Common myeloid progenitor, CD34-positive (primary cell): ENCODE results near the gene FSD1L.
"Not testable (repeated sequence)": the region's sequence is repeated elsewhere in the genome, so short reads cannot be mapped to it uniquely, and the experiment has no call there.

Source experiments
- CTCF ChIA-PET: fragments of 350-600 bp; sonication (Branson Sonifier 250); formaldehyde crosslinking; loops from one replicate; lab custom pipeline; 2021; ENCODE audit warnings: antibody characterized with exemption; lab: Charles Lee
- POLR2A ChIA-PET: fragments of 350-600 bp; sonication (Branson Sonifier 250); formaldehyde crosslinking; loops from one replicate; lab custom pipeline; 2021; ENCODE audit warnings: antibody characterized with exemption; lab: Charles Lee
- DNase-seq, 3 donors: peaks; one replicate each; pipeline versions ENCODE4 v3.0.0 to v3.0.0-alpha.2; 2013
- H3K27ac ChIP-seq, 2 experiments: 1 replicate in 1 of 2; 2 replicates in 1 of 2; pipeline ENCODE4 v1.7.0; 2013; ENCODE audit warnings: inconsistent platforms in 2 of 2, low read length in 2 of 2, mild to moderate bottlenecking in 2 of 2, low read depth in 1 of 2, moderate library complexity in 1 of 2; ENCODE audit not compliant: severe bottlenecking in 2 of 2, insufficient read depth in 1 of 2, poor library complexity in 1 of 2
- H3K27me3 ChIP-seq, 5 experiments: replicated peaks in 2 of 5; 1 replicate in 3 of 5; 2 replicates in 2 of 5; pipeline versions ENCODE4 v1.6.1 to v1.7.0; 2013; ENCODE audit warnings: low read length in 4 of 5, mild to moderate bottlenecking in 2 of 5, moderate library complexity in 2 of 5, inconsistent platforms in 1 of 5; ENCODE audit not compliant: insufficient read depth in 5 of 5, control insufficient read depth in 4 of 5
- H3K36me3 ChIP-seq, 4 experiments: 1 replicate in 2 of 4; 2 replicates in 2 of 4; pipeline versions ENCODE4 v1.6.1 to v1.7.0; 2013; ENCODE audit warnings: low read length in 3 of 4, control low read depth in 1 of 4, mild to moderate bottlenecking in 1 of 4; ENCODE audit not compliant: control insufficient read depth in 4 of 4, insufficient read depth in 4 of 4
- H3K4me1 ChIP-seq, 4 experiments: 1 replicate in 3 of 4; 2 replicates in 1 of 4; pipeline versions ENCODE4 v1.6.1 to v1.7.1; 2013; ENCODE audit warnings: low read length in 3 of 4, mild to moderate bottlenecking in 3 of 4, control low read depth in 1 of 4, inconsistent platforms in 1 of 4, moderate library complexity in 1 of 4; ENCODE audit not compliant: control insufficient read depth in 4 of 4, insufficient read depth in 4 of 4; ENCODE audit errors: control extremely low read depth in 1 of 4
- H3K4me3 ChIP-seq, 7 experiments: 1 replicate in 4 of 7; 2 replicates in 3 of 7; pipeline versions ENCODE4 v1.5.1 to v1.7.0; 2013; ENCODE audit warnings: mild to moderate bottlenecking in 7 of 7, low read length in 6 of 7, moderate library complexity in 6 of 7, inconsistent platforms in 2 of 7, low read depth in 2 of 7, control low read depth in 1 of 7; ENCODE audit not compliant: insufficient read depth in 4 of 7, control insufficient read depth in 1 of 7; ENCODE audit errors: extremely low read depth in 1 of 7
- H3K9me3 ChIP-seq, 5 experiments: 1 replicate in 4 of 5; 2 replicates in 1 of 5; pipeline versions ENCODE4 v1.6.1 to v1.7.1; 2013; ENCODE audit warnings: low read length in 4 of 5, mild to moderate bottlenecking in 2 of 5, inconsistent platforms in 1 of 5, low read depth in 1 of 5, moderate library complexity in 1 of 5; ENCODE audit not compliant: control insufficient read depth in 4 of 5, insufficient read depth in 2 of 5; ENCODE audit errors: control extremely low read depth in 1 of 5
- WGBS: methylation state at CpG from one replicate; pipeline ENCODE4 v1.1.5; 2013; ENCODE audit not compliant: insufficient coverage; 5-methylcytosine and 5-hydroxymethylcytosine counted together

Gene FSD1L

DNA sequence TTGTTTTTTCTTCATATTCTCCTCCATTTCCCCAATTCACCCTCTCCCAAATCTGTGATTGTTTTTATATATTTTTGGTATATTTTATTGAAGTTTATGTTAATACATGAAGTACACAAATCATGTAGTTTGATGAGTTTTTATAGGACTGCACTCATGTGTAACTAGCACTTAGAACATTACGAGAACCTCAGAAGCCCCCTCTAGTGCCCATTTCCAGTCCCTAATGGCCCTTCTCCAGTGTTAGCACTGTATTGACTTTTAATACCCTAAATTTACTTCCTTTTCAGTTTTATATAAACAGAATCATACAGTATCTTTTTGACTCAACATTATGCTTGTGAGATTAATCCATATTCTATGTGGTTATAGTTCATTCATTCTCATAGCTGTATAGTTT, 91.6 kb downstream of the FSD1L start:
- no peaks in the 10 kb centered on the region for H3K36me3 ChIP-seq
- no peaks in the 10 kb centered on the region for H3K4me1 ChIP-seq
- H3K9me3 ChIP-seq: no peaks in the 10 kb centered on the region
- ChIA-PET CTCF (no interaction called here), POLR2A (no interaction called here)
- H3K27me3 ChIP-seq: no peaks in the 10 kb centered on the region
- no peak overlapping the region for H3K27ac ChIP-seq
- no CpG with 5 or more reads among the region's 1 CpG for WGBS
- peak in 2 of 3 donors; percentile 22 to 35 for DNase-seq
- no peak overlapping the region for H3K4me3 ChIP-seq

DNA sequence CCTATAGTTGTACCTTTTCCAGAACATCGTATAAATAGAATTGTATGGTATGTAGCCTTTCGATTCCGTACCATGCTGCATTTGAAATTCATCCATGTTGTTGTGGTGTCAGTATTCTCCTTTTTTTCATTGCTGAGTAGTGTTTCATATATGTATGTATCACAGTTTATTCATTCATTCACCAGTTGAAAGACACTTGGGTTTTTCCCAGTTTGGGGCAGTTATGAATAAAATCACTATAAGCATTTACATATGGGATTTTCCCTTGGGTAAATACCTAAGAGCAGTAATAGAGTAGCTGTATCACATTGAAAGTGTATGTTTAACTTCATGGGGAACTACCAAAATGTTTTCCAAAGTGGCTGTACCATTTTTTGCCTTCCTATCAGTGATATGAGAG, 94.0 kb downstream of the FSD1L start:
- Histone ChIP-seq H3K4me1 (no peaks in the 10 kb centered on the region), H3K36me3 (no peaks in the 10 kb centered on the region), H3K27me3 (no peaks in the 10 kb centered on the region), H3K27ac (no peak overlapping the region), H3K9me3 (no peaks in the 10 kb centered on the region), H3K4me3 (no peak overlapping the region)
- ChIA-PET CTCF (no interaction called here), POLR2A (no interaction called here)
- no CpG with 5 or more reads among the region's 3 CpGs for WGBS
- DNase-seq: no peak

DNA sequence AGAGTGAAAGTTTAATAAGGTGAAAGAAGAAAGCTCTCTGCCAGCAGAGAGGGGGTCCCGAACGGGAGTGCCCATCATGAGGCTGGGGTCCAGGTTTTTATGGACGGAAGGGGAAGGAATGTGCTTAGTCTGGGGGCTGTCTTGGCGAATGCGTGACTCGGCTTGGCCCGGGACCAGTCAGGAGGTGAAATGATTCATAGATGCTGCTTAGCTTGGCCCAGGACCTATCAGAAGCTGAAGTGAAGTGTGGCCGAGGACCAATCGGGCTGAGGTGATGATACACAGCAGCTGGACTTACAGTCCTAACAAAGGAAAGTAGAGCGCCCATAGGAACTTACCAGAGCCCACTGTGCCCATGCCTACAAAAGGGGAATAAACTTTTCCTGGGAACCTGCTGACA, 106.2 kb downstream of the FSD1L start:
- H3K27ac ChIP-seq: no peak overlapping the region
- CTCF ChIA-PET: no interaction called here
- peaks cover 0 to 10% (median 4%) of the 10 kb centered on the region in 4 experiments for H3K4me1 ChIP-seq
- 98% methylated on average over 9 of the region's 10 CpGs for WGBS
- POLR2A ChIA-PET: no interaction called here
- H3K27me3 ChIP-seq: no peaks in the 10 kb centered on the region
- no peaks in the 10 kb centered on the region for H3K9me3 ChIP-seq
- DNase-seq: no peak
- H3K36me3 ChIP-seq: no peaks in the 10 kb centered on the region
- no peak overlapping the region for H3K4me3 ChIP-seq

GRCh38 chr9:105557804-105558610, 110.2 kb downstream of the FSD1L start, which contains the start of gene FKTN:
Gene FKTN, plus strand, starts transcription at chr9:105558131. Its CDS starts 16,902 bp downstream, at chr9:105575033.
- Histone ChIP-seq H3K36me3 (peaks cover 4 to 9% (median 4%) of the 10 kb centered on the region in 4 experiments), H3K27ac (peak within 1 kb of the TSS in 1 of 2 experiments; percentile 69), H3K9me3 (peaks cover 1 to 16% (median 5%) of the 10 kb centered on the region in 5 experiments), H3K27me3 (no peaks in the 10 kb centered on the region), H3K4me3 (peak within 1 kb of the TSS; percentile 85 to 99 (median 91)), H3K4me1 (peaks cover 0 to 11% (median 5%) of the 10 kb centered on the region in 4 experiments)
- WGBS: under 1% methylated on average over 42 of the region's 49 CpGs
- ChIA-PET CTCF (interaction anchor here (0.6 kb wide), 1 partner anchor 100 kb away, joined by 3 read pairs; no protein-coding TSS in a partner anchor), POLR2A (no interaction called here)
- peak; percentile 82 to 89 (median 82) for DNase-seq

DNA sequence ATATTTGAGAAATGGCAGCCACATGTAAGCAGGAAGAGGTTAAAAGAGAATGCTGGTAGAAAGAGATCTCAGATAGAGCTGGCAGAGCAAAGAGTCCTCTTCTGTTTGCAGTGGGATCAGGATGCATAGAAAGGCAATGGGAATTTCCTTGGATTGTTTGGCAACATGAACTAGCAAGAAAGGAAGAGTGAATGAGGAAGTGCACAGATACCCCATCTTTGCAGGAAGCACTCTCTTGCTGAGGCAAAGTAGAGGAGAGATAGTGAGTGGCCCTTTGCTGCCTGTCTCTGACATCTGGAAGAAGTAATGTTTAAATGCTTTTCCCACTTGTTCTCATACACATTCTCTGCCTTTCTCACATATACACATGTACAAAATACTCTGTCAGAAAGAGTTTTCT, 124.6 kb downstream of the FSD1L start:
- H3K36me3 ChIP-seq: peaks cover 7 to 36% (median 11%) of the 10 kb centered on the region in 4 experiments
- peaks cover 3 to 11% (median 4%) of the 10 kb centered on the region in 5 experiments for H3K9me3 ChIP-seq
- no peaks in the 10 kb centered on the region for H3K4me1 ChIP-seq
- no peak overlapping the region for H3K4me3 ChIP-seq
- ChIA-PET CTCF (no interaction called here), POLR2A (no interaction called here)
- H3K27ac ChIP-seq: no peak overlapping the region
- no peak for DNase-seq
- H3K27me3 ChIP-seq: no peaks in the 10 kb centered on the region

DNA sequence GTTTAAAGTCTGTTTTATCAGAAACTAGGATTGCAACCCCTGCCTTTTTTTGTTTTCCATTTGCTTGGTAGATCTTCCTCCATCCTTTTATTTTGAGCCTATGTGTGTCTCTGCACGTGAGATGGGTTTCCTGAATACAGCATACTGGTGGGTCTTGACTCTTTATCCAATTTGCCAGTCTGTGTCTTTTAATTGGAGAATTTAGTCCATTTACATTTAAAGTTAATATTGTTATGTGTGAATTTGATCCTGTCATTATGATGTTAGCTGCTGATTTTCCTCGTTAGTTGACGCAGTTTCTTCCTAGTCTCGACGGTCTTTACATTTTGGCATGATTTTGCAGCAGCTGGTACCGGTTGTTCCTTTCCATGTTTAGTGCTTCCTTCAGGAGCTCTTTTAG, 132.1 kb downstream of the FSD1L start:
- WGBS: no CpG with 5 or more reads among the region's 6 CpGs
- POLR2A ChIA-PET, H3K27ac ChIP-seq, H3K27me3 ChIP-seq, H3K4me3 ChIP-seq, DNase-seq, CTCF ChIA-PET, H3K9me3 ChIP-seq, H3K4me1 ChIP-seq: not testable (repeated sequence)
- peaks cover 0 to 11% (median 7%) of the 10 kb centered on the region in 4 experiments for H3K36me3 ChIP-seq

- H3K4me3 ChIP-seq, H3K27me3 ChIP-seq, H3K27ac ChIP-seq, POLR2A ChIA-PET, H3K4me1 ChIP-seq, DNase-seq, CTCF ChIA-PET, H3K36me3 ChIP-seq, H3K9me3 ChIP-seq: not testable (repeated sequence)
- 100% methylated on average over 5 of the region's 16 CpGs for whole genome bisulfite sequencing
These were observed 133.7 kb downstream of the FSD1L start for GRCh38 chr9:105581550-105581949.
